Activated T-helper 2 cell treated with anti-CD3 and anti-CD28 coated beads, Interferon-gamma antibody, Interleukin-2, Interleukin-4, amounts not matched to agents 10 μg/mL and 5 μg/mL and 100 μg/mL, durations not matched to agents 14 hours and 24 hours and 36 hours (primary cell): ENCODE data around the gene NAAA. TPM values are rescaled to one million over a fixed set of nuclear protein-coding genes. Genes with fewer than 3 reads are reported as not detected.
A peak's percentile ranks its signal among the peaks of the same experiment; 100 is the strongest.
"Not testable (repeated sequence)": the region's sequence is repeated elsewhere in the genome, so short reads cannot be mapped to it uniquely, and the experiment has no call there.

Experiments used
- DNase-seq: peaks from one replicate; pipeline ENCODE4 v3.0.0; 2021; ENCODE audit warnings: low spot score
- H3K27ac Mint-ChIP-seq: one replicate; pipeline ENCODE4 v1.8.0; 2021; ENCODE audit warnings: mixed read lengths
- H3K27me3 Mint-ChIP-seq: one replicate; pipeline ENCODE4 v1.8.0; 2021; ENCODE audit warnings: low read depth, mixed read lengths
- H3K36me3 Mint-ChIP-seq: one replicate; pipeline ENCODE4 v1.8.0; 2021; ENCODE audit warnings: low read depth, mixed read lengths
- H3K4me1 Mint-ChIP-seq: one replicate; pipeline ENCODE4 v1.8.0; 2021; ENCODE audit warnings: low read depth, mixed read lengths
- H3K4me3 Mint-ChIP-seq: one replicate; pipeline ENCODE4 v1.8.0; 2021; ENCODE audit warnings: low read depth, mild to moderate bottlenecking, moderate library complexity, mixed read lengths
- H3K9me3 Mint-ChIP-seq: one replicate; pipeline ENCODE4 v1.8.0; 2021; ENCODE audit warnings: mixed read lengths
- intact Hi-C: fragments of 100-400 bp; cut with micrococcal nuclease; formaldehyde crosslinking; loops from one replicate; pipeline ENCODE4 v1.15.1; 2023
- total RNA-seq: library from RNA; stranded (reverse); gene quantifications from 2 replicates; pipeline ENCODE4 v1.2.3, GENCODE V29; 2022

Gene NAAA
- total RNA-seq, 1 donor from 2014 or later: 33.9 TPM

DNA sequence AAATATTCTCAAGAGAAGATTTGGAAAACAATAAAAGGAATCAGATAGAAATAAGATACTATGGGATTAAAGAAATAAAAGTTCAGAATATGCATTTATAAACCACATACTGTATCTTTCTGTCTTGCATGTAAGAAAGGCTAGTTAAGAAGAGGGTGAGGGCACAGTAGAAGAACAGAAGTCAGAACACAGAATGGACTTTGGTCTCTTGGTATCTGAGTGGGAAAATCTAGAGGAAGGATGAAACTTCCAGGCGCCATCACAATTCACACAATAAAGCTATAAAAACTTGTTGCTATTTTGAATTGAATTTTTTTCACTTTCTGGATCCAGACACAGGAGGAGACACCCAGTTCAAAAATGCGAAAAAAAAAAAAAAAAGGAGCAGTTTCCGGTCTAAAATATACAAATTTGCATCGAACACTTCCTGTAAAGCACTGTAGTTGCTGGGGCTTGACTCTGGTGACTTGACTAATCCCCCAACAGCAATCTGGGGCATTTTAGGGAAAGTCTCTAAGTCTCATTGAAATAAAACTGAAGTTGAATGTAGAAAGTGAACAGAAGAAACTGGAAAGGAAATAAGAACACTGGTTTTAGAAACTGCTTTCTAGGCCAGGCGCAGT, 8.1 kb upstream of the NAAA start:
- intact Hi-C loops: no loop called here
- Mint-ChIP-seq H3K4me3 (no peak overlapping the region), H3K27ac (no peak overlapping the region), H3K36me3 (peaks cover 60% of the 10 kb centered on the region), H3K4me1 (peaks cover 4% of the 10 kb centered on the region), H3K27me3 (no peaks in the 10 kb centered on the region), H3K9me3 (no peaks in the 10 kb centered on the region)
- no peak for DNase-seq

DNA sequence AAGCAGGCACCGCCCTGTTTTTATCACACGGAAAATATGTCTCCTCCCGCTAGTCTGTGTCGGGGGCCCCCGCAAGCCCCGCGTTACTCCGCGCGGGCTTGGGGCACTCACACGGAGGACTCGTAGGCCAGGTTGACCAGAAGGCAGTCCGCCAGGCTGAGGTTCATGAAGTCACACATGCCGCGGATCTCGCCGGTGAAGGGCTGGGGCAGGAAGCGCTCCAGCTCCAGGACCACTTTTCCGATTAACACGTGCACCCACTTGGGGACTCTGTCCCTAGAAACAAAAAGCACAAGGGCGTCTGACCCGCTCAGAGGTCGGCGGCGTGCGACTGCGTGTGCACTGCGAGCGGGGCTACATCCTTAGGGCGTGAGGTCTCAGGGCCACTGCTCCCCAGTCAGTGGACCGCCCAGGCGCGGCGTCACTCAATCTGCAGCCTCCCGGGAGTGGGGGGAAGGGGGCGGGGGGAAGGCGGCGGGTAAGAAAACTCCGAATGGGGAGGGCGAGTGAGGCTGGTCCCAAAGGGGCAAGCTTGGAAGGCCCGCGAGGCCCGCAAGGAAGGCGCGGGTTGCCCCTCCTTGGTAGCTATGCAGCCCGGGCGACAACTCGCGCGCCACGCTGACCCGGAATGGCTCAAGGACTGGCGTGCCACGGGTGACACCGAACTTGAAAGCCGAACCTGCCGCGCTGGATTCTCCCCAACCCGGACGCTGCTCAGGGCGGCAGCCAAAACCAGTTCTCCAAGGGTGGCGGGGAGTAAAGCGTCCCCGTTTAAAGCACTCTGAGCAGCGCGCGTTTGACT, 722 bp downstream of the NAAA start:
- Mint-ChIP-seq H3K4me3 (peak overlapping the region; percentile 97), H3K27ac (peak overlapping the region; percentile 94), H3K27me3 (no peaks in the 10 kb centered on the region), H3K4me1 (peaks cover 8% of the 10 kb centered on the region), H3K36me3 (peaks cover 18% of the 10 kb centered on the region), H3K9me3 (no peaks in the 10 kb centered on the region)
- peak; percentile 70 for DNase-seq
- intact Hi-C loops: loop anchor here (1.0 to 2.0 kb wide), 7 partner anchors 17 to 425 kb away; partner anchors contain the start of genes NUP54, RCHY1, SDAD1 and THAP6

- no peaks in the 10 kb centered on the region for H3K9me3 Mint-ChIP-seq
- H3K36me3 Mint-ChIP-seq: peaks cover 25% of the 10 kb centered on the region
- intact Hi-C loops: no loop called here
- peaks cover 8% of the 10 kb centered on the region for H3K4me1 Mint-ChIP-seq
- H3K4me3 Mint-ChIP-seq: no peak overlapping the region
- no peak for DNase-seq
- no peak overlapping the region for H3K27ac Mint-ChIP-seq
- H3K27me3 Mint-ChIP-seq: no peaks in the 10 kb centered on the region
These were observed 5.2 kb downstream of the NAAA start for GRCh38 chr4:75935628-75936027.

DNA sequence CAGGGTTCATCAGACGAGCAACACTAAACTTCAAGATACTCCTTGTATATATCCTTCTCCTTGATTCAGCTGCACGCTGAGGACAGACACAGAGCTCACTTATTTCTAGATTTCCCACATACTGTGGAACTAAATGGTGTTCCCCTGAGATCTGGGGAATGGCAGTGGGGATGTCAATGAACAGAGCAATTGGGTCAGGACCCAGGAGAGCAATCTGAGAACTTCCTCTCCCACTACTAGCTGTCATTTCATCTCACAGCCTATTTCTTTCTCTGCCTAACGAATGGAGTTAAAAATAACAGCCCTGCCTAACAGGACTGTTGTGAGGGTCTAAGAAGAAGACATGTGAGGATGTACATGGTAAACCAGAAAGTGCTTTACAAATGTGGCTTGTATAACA, 10.7 kb downstream of the NAAA start:
- H3K4me3 Mint-ChIP-seq: no peak overlapping the region
- DNase-seq: no peak
- no peaks in the 10 kb centered on the region for H3K9me3 Mint-ChIP-seq

GRCh38 chr4:75924916-75925315, 15.9 kb downstream of the NAAA start:
- DNase-seq, intact Hi-C loops, H3K4me3 Mint-ChIP-seq, H3K9me3 Mint-ChIP-seq, H3K27me3 Mint-ChIP-seq, H3K27ac Mint-ChIP-seq, H3K4me1 Mint-ChIP-seq: not testable (repeated sequence)
- H3K36me3 Mint-ChIP-seq: peaks cover 50% of the 10 kb centered on the region

More for the DNA sequence above, 10.7 kb downstream of the NAAA start:
- H3K4me1 Mint-ChIP-seq: no peaks in the 10 kb centered on the region
- no peak overlapping the region for H3K27ac Mint-ChIP-seq
- H3K27me3 Mint-ChIP-seq: no peaks in the 10 kb centered on the region
- intact Hi-C loops: no loop called here
- H3K36me3 Mint-ChIP-seq: peaks cover 30% of the 10 kb centered on the region

GRCh38 chr4:75924309-75924827, 16.4 kb downstream of the NAAA start:
- H3K9me3 Mint-ChIP-seq: no peaks in the 10 kb centered on the region
- intact Hi-C loops: no loop called here
- H3K4me1 Mint-ChIP-seq: peaks cover 3% of the 10 kb centered on the region
- H3K27ac Mint-ChIP-seq: no peak overlapping the region
- H3K27me3 Mint-ChIP-seq: no peaks in the 10 kb centered on the region
- peaks cover 52% of the 10 kb centered on the region for H3K36me3 Mint-ChIP-seq
- no peak overlapping the region for H3K4me3 Mint-ChIP-seq
- DNase-seq: no peak

GRCh38 chr4:75922588-75922987, 18.2 kb downstream of the NAAA start:
- Mint-ChIP-seq H3K36me3 (peaks cover 46% of the 10 kb centered on the region), H3K27me3 (no peaks in the 10 kb centered on the region), H3K9me3 (no peaks in the 10 kb centered on the region), H3K27ac (no peak overlapping the region), H3K4me3 (no peak overlapping the region), H3K4me1 (peaks cover 3% of the 10 kb centered on the region)
- no peak for DNase-seq
- intact Hi-C loops: no loop called here

DNA sequence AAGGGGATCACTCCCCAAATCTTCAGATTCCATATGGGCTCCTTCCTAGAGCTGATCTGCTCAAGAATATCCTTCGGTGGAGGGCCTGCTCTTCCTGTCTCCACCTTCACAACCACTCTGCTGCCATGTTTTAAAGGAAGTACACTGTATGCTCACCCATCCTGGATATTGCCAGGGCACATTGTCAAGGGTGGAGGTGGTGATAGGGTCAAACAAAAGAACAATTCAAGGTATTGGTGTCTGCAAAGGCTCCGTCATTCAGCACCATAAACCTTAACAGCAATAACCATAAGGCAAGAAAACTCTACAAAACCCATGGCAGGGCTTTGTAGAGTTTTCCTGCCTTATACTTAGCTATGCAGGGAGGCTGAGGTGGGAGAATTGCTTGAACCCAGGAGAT, 18.9 kb downstream of the NAAA start:
- no peak for DNase-seq
- Mint-ChIP-seq H3K4me3 (no peak overlapping the region), H3K27ac (no peak overlapping the region), H3K27me3 (no peaks in the 10 kb centered on the region), H3K9me3 (no peaks in the 10 kb centered on the region), H3K36me3 (peaks cover 44% of the 10 kb centered on the region), H3K4me1 (peaks cover 3% of the 10 kb centered on the region)
- intact Hi-C loops: no loop called here

DNA sequence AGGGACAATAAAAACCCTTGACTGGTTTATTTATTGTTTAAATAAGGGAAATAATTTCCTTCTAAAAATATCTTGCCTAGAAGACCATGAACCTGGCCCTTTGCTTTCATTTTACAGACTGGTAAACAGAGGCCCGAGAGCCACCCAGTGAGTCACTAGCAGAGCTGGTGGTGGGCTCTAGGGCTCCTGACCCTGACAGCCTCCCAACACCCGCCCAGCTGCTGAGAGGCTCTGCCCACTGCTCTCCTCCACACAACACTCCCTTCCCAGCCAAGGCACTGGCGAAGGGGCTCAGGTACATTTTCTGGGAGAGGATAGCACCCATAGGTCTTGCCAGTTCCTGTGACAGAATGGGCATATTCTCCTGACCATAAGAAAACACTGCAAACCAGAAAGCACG, 20.5 kb downstream of the NAAA start:
- Mint-ChIP-seq H3K36me3 (peaks cover 47% of the 10 kb centered on the region), H3K4me1 (peaks cover 4% of the 10 kb centered on the region), H3K4me3 (no peak overlapping the region), H3K9me3 (no peaks in the 10 kb centered on the region), H3K27ac (no peak overlapping the region), H3K27me3 (no peaks in the 10 kb centered on the region)
- no peak for DNase-seq
- intact Hi-C loops: no loop called here

- intact Hi-C loops: loop anchor here (10.0 kb wide), 1 partner anchor 145 kb away; no protein-coding TSS in a partner anchor
- Mint-ChIP-seq H3K36me3 (peaks cover 43% of the 10 kb centered on the region), H3K4me1 (peaks cover 4% of the 10 kb centered on the region), H3K4me3 (no peak overlapping the region), H3K27ac (no peak overlapping the region), H3K27me3 (no peaks in the 10 kb centered on the region), H3K9me3 (no peaks in the 10 kb centered on the region)
- no peak for DNase-seq
These were observed 20.9 kb downstream of the NAAA start for GRCh38 chr4:75919920-75920319.

DNA sequence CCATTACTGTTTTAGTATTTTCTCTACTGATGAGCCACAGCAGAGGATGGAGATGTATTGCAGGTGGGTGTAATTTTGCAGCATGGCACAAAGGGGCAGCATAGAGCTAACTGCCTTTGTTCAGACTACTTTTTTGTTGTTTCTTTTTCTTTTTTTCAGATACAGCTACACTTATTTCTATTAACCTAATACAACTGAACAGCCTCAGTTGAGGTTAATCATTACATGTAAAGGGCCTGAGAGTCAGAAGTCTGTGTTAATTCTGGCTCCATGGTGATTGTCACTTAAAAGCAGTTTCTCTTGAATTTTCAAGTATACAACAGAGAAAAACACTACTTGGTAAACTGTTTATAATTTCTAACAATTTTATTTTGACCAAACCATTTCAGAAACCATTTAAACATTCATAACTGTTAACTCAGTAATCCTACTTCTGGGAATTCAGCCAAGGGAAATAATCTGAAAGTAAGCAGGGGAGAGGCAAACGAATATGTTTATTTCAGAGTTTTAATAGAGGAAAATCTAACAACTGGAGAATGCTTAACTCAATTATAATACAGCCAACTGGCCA, 24.6 kb downstream of the NAAA start:
- Mint-ChIP-seq H3K27ac (no peak overlapping the region), H3K9me3 (no peaks in the 10 kb centered on the region), H3K4me3 (no peak overlapping the region), H3K27me3 (no peaks in the 10 kb centered on the region), H3K4me1 (peaks cover 1% of the 10 kb centered on the region), H3K36me3 (peaks cover 29% of the 10 kb centered on the region)
- DNase-seq: peak; percentile 18
- intact Hi-C loops: loop anchor here (2.0 to 10.0 kb wide), 2 partner anchors 25 to 149 kb away; partner anchors contain the start of gene NAAA

GRCh38 chr4:75912968-75913367, 27.8 kb downstream of the NAAA start:
- intact Hi-C loops: loop anchor here (10.0 kb wide), 1 partner anchor 152 kb away; no protein-coding TSS in a partner anchor
- Mint-ChIP-seq H3K9me3 (no peaks in the 10 kb centered on the region), H3K27me3 (no peaks in the 10 kb centered on the region), H3K4me3 (no peak overlapping the region), H3K4me1 (peaks cover 1% of the 10 kb centered on the region), H3K27ac (no peak overlapping the region), H3K36me3 (peaks cover 18% of the 10 kb centered on the region)
- no peak for DNase-seq

- not testable (repeated sequence) for DNase-seq
These were observed 30.0 kb downstream of the NAAA start for GRCh38 chr4:75910831-75911230.

More at GRCh38 chr4:75910831-75911230, 30.0 kb downstream of the NAAA start:
- not testable (repeated sequence) for H3K4me1 Mint-ChIP-seq, H3K9me3 Mint-ChIP-seq, H3K4me3 Mint-ChIP-seq, H3K27ac Mint-ChIP-seq, H3K27me3 Mint-ChIP-seq
- H3K36me3 Mint-ChIP-seq: peaks cover 14% of the 10 kb centered on the region
- intact Hi-C loops: loop anchor here (10.0 kb wide), 1 partner anchor 154 kb away; no protein-coding TSS in a partner anchor
